Right atrium auricular region (tissue), 2 donors: ENCODE measurements around the gene CYTL1. TPM values are rescaled to one million over a fixed set of nuclear protein-coding genes. Genes with fewer than 3 reads are reported as not detected.
"Not testable (repeated sequence)": the region's sequence is repeated elsewhere in the genome, so short reads cannot be mapped to it uniquely, and the experiment has no call there.

ENCODE experiments used
- DNase-seq: peaks from one replicate; pipeline ENCODE4 v3.0.0-alpha.2; 2019; ENCODE audit warnings: low spot score
- H3K27ac ChIP-seq, 2 donors: fragments of 200-600 bp; sonication (generic); 1 replicate in 1 of 2; 2 replicates in 1 of 2; pipeline ENCODE4 v1.5.1; 2016 to 2019
- H3K27me3 ChIP-seq, 2 donors: fragments of 200-600 bp; sonication (generic); one replicate each; pipeline versions ENCODE4 v1.5.1 to v1.6.0; 2017 to 2019
- H3K36me3 ChIP-seq: fragments of 200-600 bp; sonication (generic); one replicate; pipeline ENCODE4 v1.5.1; 2016
- H3K4me1 ChIP-seq, 2 donors: fragments of 200-600 bp; sonication (generic); one replicate each; pipeline versions ENCODE4 v1.5.1 to v1.6.0; 2017 to 2019
- H3K4me3 ChIP-seq, 2 donors: fragments of 200-600 bp; sonication (generic); 1 replicate in 1 of 2; 2 replicates in 1 of 2; pipeline ENCODE4 v1.5.1; 2017 to 2019; ENCODE audit warnings: mild to moderate bottlenecking in 1 of 2, moderate library complexity in 1 of 2
- H3K9me3 ChIP-seq, 2 donors: fragments of 200-600 bp; sonication (generic); one replicate each; pipeline ENCODE4 v1.5.1; 2019
- CTCF ChIP-seq, 2 donors: fragments of 200-600 bp; sonication (generic); IDR thresholded peaks; one replicate each; pipeline ENCODE4 v1.5.1; 2019; ENCODE audit warnings: antibody characterized with exemption in 2 of 2
- total RNA-seq, 2 donors: library from RNA; depleted of rRNA; stranded (reverse); fragments of >200 nt; gene quantifications; one replicate each; pipeline ENCODE4 v1.1.0, GENCODE V29; 2016

CYTL1 gene
- total RNA-seq, 2 donors from 2014 or later: not detected

GRCh38 chr4:5014007-5014682 lies 5.1 kb downstream of the CYTL1 start:
- Histone ChIP-seq H3K27ac (no peak overlapping the region), H3K9me3 (peaks cover 0 to 5% of the 10 kb centered on the region in 2 donors), H3K36me3 (no peaks in the 10 kb centered on the region), H3K27me3 (no peaks in the 10 kb centered on the region), H3K4me1 (peaks cover 0 to 3% of the 10 kb centered on the region in 2 donors), H3K4me3 (no peak overlapping the region)
- peak; percentile 56 for DNase-seq
- no peak for TF ChIP-seq CTCF (IDR thresholded peaks at IDR 0.05)

GRCh38 chr4:5012958-5013357 lies 6.3 kb downstream of the CYTL1 start:
- Histone ChIP-seq H3K4me1 (no peaks in the 10 kb centered on the region), H3K27ac (no peak overlapping the region), H3K36me3 (no peaks in the 10 kb centered on the region), H3K4me3 (no peak overlapping the region), H3K27me3 (no peaks in the 10 kb centered on the region), H3K9me3 (peaks cover 0 to 5% of the 10 kb centered on the region in 2 donors)
- DNase-seq: no peak
- no peak for TF ChIP-seq CTCF (IDR thresholded peaks at IDR 0.05)

- H3K27me3 ChIP-seq: no peaks in the 10 kb centered on the region
- TF ChIP-seq CTCF (IDR thresholded peaks at IDR 0.05): no peak
Measured at GRCh38 chr4:5012244-5012898, 6.9 kb downstream of the CYTL1 start.

GRCh38 chr4:5010984-5011383 lies 8.3 kb downstream of the CYTL1 start:
- TF ChIP-seq CTCF (IDR thresholded peaks at IDR 0.05): no peak

More at GRCh38 chr4:5012244-5012898, 6.9 kb downstream of the CYTL1 start:
- DNase-seq: no peak
- H3K36me3 ChIP-seq: no peaks in the 10 kb centered on the region
- H3K4me1 ChIP-seq: no peaks in the 10 kb centered on the region
- H3K27ac ChIP-seq: no peak overlapping the region
- no peak overlapping the region for H3K4me3 ChIP-seq
- H3K9me3 ChIP-seq: peaks cover 0 to 5% of the 10 kb centered on the region in 2 donors

GRCh38 chr4:5009796-5010195 lies 9.5 kb downstream of the CYTL1 start:
- no peak for TF ChIP-seq CTCF (IDR thresholded peaks at IDR 0.05)
- no peaks in the 10 kb centered on the region for H3K27me3 ChIP-seq
- no peak for DNase-seq

More at GRCh38 chr4:5010984-5011383, 8.3 kb downstream of the CYTL1 start:
- no peak overlapping the region for H3K27ac ChIP-seq
- no peaks in the 10 kb centered on the region for H3K27me3 ChIP-seq
- H3K4me1 ChIP-seq: no peaks in the 10 kb centered on the region
- peaks cover 0 to 5% of the 10 kb centered on the region in 2 donors for H3K9me3 ChIP-seq
- DNase-seq: no peak
- H3K36me3 ChIP-seq: no peaks in the 10 kb centered on the region
- H3K4me3 ChIP-seq: no peak overlapping the region

GRCh38 chr4:5006932-5007331 lies 12.3 kb downstream of the CYTL1 start:
- not testable (repeated sequence) for DNase-seq, H3K27me3 ChIP-seq

More at GRCh38 chr4:5009796-5010195, 9.5 kb downstream of the CYTL1 start:
- no peak overlapping the region for H3K27ac ChIP-seq
- H3K4me3 ChIP-seq: no peak overlapping the region
- H3K36me3 ChIP-seq: no peaks in the 10 kb centered on the region
- H3K9me3 ChIP-seq: peaks cover 0 to 5% of the 10 kb centered on the region in 2 donors
- H3K4me1 ChIP-seq: no peaks in the 10 kb centered on the region

More at GRCh38 chr4:5006932-5007331, 12.3 kb downstream of the CYTL1 start:
- H3K27ac ChIP-seq, H3K9me3 ChIP-seq, H3K4me3 ChIP-seq, H3K4me1 ChIP-seq, H3K36me3 ChIP-seq: not testable (repeated sequence)
